ENCODE data around the gene TNFSF11.

TNFSF11 gene

GRCh38 chr13:42561752-42562467 is 12.0 kb upstream of the TNFSF11 start:
- DNase-seq, result no peak

DNA sequence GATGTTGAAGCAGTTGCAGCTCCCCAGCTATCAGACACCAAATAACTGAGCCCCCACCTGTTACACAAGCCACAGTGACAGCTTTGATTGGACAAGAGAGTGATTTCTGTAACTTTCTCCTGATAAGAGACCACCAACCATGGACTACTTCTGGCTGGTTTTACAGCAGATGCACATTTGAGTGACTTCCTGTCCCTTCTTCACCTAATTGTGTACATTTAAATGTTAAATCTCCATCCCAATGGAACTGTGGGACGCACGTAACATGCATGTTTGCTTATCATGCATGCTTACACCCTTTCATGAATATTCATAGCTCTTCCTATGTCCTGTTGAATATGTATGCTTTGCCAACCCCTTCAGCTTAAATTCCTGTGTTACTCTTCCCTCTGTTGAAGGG is 6.0 kb upstream of the TNFSF11 start:
- no peak for DNase-seq

DNA sequence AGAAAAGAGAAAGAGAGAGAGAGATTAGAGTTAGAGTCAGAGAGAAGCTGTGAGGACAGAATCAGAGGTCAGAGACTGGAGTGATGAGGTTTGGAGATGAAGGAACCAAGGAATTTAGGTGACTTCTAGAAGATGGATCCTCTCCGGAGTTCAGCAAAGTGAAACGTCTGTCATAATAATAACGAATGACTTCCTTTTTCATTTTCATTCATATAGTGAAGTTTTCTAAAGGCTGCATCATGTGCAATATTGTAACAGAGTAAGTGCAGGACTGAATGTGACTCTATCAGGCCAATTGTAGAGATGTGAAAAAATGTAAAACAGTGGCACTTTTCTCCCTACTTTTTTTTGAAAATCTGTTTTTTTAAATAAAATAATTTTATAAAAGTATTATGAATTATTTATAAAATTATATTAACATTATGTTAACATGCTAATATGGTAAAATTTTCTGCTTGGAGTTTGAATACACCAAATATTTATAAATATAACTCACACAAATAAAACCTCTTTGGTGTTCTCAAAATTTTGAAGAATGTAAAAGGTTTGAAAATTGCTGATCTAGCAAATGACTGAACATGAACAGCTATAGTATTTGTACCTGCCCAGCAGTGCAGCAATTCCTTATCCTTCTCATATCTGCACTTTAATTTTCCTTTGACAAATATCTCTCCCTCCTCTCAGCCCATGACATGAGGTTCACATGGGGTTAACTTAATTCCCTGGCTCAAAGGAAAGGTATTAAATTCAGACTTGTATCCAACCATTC is 4.2 kb upstream of the TNFSF11 start:
- DNase-seq, result no peak

DNA sequence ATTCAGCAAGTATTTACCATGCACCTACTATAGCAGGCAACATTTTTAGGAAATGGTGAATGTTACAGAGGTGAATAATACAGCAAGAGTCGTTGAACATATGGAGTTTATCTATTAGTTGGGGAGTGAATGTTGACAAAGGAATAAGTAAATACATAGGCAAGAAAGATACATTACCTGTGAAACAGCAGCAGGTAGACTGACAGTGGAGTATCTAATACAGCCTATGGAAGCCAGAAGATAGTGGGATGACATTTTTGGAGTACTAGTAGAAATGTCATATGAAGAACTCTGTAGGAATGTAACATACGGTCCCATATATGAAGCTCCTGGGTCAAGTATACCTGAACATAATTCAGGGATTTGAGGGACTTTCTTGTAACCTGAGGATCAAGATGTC is 2.1 kb upstream of the TNFSF11 start:
- DNase-seq, result no peak

DNA sequence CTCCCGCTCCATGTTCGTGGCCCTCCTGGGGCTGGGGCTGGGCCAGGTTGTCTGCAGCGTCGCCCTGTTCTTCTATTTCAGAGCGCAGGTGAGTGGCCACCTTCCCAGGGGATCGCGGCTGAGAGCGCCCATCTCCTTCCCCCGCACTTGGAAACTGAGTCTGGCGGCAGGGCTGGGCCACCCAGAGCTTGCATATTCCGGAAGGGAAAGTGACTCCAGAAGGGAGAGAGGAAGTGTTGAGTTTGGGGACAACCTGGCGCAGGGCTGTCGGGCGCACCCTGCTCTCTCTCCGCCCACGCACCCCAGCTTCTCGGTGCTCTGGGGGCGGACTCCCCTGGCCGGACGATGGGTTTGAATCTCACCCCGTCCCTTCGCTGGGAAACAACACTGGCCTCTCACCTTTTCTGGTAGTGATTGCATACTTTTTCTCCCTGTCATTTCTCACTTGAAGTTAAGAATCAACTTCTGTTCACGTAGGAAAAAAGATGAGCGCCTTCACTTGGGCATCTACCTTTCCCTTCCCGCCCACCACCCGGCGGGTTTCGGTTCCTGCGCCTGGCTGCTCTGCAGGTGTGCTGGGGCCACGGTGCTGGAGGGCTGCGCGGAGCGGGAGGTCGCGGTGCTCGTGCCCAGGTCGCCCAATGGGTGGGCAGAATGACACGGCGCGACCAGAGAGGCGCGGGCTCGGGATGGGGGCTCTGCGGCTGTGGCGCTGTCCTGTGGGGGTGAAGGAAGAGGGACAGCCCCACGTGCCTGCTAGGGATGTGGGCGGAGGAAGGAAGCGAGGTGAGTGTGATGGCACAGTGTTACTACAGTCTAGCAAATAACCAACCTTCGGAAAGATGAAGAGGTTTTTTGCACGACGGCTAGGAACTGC is 721 bp downstream of the TNFSF11 start:
- DNase-seq, result peak in 3 of 6 experiments; percentile 14 to 50 (median 47)

DNA sequence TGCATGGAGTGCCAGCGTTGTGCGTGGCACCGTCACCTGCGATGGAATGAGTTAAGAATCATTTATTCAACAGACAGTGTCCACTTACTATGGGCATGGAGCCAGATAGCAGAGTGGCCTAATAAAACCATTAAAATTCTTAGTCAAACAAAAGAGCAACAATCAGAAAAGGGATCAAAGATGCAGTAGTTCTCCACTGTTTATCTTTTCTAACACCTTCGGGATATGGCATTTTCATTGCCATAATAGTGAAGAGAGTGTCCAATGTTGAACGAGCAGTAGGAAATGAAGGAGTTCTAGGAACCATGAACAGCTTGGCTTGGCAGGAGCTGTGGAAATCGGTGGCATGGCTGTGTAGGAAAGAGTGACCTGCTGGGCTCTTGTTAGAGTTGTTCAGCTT is 2.0 kb downstream of the TNFSF11 start:
- no peak for DNase-seq

DNA sequence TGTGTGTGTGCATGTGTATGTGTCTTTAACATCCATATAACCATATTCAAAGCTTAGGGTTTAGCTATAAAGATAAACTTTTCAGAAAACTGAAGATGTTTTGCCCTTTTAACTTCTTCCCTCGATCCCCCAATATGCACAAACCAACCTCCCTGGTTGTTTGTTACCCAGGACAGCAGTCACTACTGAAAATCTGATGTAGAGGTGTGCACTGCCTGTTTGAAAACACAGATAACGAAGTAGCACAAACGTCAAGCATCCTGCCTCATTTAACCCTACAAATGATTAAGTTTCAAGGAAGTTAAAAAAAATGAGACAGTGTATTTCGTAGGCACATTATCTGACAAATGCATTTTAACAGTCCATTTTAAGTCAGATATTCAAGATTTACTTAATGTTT is 3.6 kb downstream of the TNFSF11 start:
- DNase-seq, result peak in 1 of 6 experiments; percentile 2

DNA sequence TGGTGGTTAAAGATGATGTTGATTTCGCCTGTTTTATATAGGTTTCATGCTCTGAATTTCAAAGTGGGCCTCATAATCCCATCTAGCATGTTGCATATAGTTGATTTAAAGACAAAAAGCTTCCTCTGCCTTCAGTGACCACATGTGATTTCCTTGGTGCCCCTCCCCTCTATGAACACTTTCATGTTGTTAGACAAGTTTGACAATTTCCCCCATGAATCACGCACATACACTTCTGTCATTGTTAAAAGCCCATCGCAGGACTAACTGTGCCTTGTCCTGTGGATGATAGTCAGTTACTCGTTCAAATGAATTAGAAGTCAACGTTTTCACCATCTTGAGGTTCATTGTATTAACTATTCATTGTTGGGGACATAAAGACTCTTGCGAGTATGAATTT is 6.7 kb downstream of the TNFSF11 start:
- no peak for DNase-seq

- no peak for DNase-seq
These were observed 7.5 kb downstream of the TNFSF11 start for GRCh38 chr13:42581427-42581826.

DNA sequence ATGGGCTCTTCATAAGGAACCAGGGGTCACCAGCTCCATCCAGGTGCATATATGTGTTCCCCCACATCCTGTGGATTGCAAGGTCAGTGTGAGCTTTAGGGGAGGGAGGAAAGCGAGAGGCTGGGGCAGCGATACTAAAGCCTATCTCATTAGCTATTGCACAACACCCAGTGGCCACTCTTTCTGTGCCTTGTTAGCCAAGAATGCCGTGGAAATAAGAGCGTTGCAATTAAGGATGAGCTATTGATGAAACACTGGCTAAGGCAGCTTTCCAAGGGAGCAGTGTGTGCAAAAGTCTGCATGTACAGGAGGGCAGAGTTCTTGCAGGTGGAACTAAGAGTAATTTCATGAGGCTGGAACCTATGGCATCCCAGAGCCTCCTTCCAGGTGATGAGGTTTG is 17.6 kb downstream of the TNFSF11 start:
- no peak for DNase-seq

DNA sequence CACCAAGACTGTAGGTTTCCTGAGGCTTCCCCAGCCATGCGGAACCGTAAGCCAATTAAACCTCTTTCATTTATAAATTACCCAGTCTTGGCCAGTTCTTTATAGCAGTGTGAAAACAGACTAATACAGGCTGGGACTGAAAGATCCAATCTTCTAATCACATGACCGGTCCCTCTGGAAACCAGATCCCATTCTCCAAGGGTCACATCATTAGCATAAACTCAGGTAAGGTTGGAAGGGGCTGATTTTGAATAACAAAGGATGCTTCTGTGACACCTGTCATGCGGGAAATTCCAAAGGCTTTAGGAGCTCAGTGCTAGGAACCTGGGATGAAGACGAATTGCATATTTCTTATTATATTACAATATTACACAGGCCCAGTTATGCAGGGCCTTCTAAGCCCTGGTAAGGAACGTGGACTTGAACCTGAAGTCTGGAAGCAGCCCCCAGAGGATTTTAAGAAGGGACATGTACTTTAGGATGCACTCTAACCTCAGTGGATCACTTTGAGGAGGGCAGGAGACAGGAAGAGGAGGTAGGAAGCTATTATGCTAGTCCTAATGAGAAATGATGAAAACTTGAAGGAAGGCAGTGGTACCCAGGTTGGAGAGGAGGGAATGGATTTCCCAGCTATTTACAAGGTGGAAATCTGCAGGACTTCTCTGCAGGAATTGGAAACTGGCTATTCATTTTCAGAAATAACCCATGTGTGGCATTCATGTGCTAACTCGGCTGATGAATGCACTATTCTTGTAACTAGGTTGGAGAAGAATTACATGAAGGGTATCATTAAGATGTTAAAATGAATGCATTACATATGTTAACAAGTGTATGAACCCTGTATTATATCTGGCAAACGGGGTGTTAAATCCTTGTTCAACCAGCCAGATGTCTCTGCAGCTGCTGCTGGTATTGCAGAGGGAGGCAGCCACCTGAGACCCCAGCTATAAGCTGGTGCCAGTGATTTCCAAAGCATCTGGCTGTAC is 19.3 kb downstream of the TNFSF11 start:
- DNase-seq, result no peak

- peak in 3 of 6 experiments; percentile 11 to 63 (median 48) for DNase-seq
These were observed 20.7 kb downstream of the TNFSF11 start for GRCh38 chr13:42594481-42595252.

- no peak for DNase-seq
These were observed 21.3 kb downstream of the TNFSF11 start for GRCh38 chr13:42595253-42595571.

DNA sequence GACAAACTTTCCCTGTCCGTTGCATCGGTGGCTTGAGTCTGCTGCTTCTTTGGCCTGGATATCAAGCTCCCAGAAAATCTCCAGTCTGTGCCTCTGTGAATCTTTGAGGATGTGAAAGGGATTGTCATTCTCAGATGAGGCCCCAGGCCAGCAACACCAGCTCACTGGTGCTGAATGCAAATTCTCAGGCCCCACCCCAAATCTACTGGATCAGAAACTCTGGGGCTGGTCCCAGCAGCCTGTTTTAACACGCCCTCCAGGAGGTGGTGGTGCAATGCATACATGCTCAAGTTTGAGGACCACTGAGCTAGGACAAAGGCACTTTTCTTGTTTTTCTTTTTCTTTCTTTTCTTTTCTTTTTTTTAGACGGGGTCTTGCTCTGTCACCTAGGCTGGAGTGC is 23.6 kb downstream of the TNFSF11 start:
- no peak for DNase-seq

DNA sequence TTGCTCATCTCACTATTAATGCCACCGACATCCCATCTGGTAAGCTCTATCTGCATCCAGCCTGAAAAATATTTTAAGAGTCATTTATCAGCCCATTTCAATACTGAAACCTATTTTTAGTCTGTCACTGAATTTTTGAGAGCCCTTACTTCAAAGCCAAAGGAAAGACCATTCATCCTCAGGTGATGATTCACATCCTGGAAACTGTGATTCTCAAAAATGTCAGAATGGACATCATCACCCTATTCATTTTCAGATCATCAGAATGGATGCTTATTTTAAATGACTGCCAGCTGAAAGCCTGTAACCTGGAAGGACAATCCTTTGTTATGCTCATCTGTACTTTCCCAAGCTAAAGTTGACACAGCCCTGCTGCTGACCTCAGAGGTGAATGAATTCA is 27.0 kb downstream of the TNFSF11 start:
- DNase-seq, result no peak

DNA sequence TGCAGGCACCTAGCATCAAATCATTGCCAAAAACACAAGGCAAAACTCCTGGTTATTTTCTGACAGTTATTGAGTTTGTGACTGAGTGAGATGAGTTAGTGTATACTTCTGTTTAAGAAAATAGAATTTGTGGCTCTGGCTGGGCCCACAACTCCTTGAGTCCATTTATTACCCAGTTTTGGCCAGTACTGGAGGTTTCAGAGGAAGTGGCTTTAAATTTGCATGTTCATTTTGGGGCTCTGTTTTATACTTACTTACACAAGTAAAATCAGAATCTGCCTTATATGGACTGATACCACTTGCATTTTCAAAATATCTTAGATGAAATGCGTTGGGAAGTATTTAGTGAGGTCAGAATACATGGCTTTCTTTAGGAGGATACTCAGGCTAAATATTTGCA is 29.0 kb downstream of the TNFSF11 start:
- DNase-seq, result no peak

DNA sequence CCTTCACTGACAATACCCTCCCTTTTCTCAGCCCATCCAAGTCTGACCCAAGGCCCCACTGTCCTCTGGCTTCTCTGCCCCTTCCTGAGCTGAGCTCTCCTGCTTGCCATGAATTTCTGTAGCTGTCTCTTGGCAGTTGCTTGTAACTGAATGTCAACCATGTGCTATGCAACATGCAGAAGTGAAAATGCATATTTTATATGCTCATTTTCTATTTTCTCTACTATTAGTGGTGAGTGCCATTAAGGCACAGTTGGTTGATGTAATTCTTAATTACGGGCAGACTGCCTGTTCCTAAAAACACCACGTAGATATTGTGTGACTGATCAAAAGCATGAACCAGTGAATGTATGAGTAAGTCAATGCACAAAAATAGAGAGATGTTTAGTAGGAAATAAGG is 29.6 kb downstream of the TNFSF11 start:
- DNase-seq, result no peak

DNA sequence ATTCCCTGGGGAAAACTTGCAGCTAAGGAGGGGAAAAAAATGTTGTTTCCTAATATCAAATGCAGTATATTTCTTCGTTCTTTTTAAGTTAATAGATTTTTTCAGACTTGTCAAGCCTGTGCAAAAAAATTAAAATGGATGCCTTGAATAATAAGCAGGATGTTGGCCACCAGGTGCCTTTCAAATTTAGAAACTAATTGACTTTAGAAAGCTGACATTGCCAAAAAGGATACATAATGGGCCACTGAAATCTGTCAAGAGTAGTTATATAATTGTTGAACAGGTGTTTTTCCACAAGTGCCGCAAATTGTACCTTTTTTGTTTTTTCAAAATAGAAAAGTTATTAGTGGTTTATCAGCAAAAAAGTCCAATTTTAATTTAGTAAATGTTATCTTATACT is 33.6 kb downstream of the TNFSF11 start:
- DNase-seq, result no peak

DNA sequence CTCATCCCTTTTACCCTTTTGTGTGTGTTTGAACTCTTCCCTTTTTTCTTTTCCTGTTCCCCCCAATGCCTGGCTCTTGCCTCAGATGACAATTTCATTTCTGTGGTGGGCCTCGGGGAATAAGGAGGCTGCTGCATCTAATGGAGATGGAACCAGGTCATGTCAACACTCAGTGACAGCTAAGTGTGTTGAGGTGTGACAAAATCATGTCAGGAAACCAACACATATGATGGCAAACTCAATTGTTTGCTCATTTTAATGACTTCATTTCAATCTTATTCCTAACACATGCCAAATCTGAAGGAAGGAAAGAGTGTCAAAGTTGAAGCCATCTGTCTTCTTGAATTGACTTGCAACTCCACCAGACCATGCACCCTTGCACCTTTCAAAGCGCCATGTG is 36.7 kb downstream of the TNFSF11 start:
- no peak for DNase-seq

GRCh38 chr13:42611086-42611779 is 37.3 kb downstream of the TNFSF11 start:
- DNase-seq, result no peak
